Karpas-422 (cell line): ENCODE results near the gene SEC61A2. TPM values are rescaled to one million over a fixed set of nuclear protein-coding genes. Genes with fewer than 3 reads are reported as not detected.

Experiments
- DNase-seq: peaks from one replicate; pipeline ENCODE4 v3.0.0-alpha.2; 2015
- H2AFZ ChIP-seq: fragments of 200-600 bp; sonication (generic); 2 replicates; pipeline ENCODE4 v1.6.1; 2014; ENCODE audit warnings: antibody characterized with exemption, low read length, mixed read lengths
- H3K27ac ChIP-seq: fragments of 200-600 bp; sonication (generic); 2 replicates; pipeline ENCODE4 v1.5.1; 2014; ENCODE audit warnings: mild to moderate bottlenecking, low read length, moderate library complexity
- H3K27me3 ChIP-seq: fragments of 200-600 bp; sonication (generic); 2 replicates; pipeline ENCODE4 v1.6.1; 2014; ENCODE audit warnings: low read length, mixed read lengths
- H3K36me3 ChIP-seq: fragments of 200-600 bp; sonication (generic); 2 replicates; pipeline ENCODE4 v1.6.1; 2014; ENCODE audit warnings: low read length, mixed read lengths; ENCODE audit not compliant: insufficient read depth
- H3K4me1 ChIP-seq: fragments of 200-600 bp; sonication (generic); 2 replicates; pipeline ENCODE4 v1.6.1; 2014; ENCODE audit warnings: mild to moderate bottlenecking, low read length, mixed read lengths
- H3K4me2 ChIP-seq: fragments of 200-600 bp; sonication (generic); 2 replicates; pipeline ENCODE4 v1.6.1; 2014; ENCODE audit warnings: low read length, low read depth, mild to moderate bottlenecking; ENCODE audit not compliant: poor library complexity, severe bottlenecking
- H3K4me3 ChIP-seq: fragments of 200-600 bp; sonication (generic); 2 replicates; pipeline ENCODE4 v1.5.1; 2014; ENCODE audit warnings: mild to moderate bottlenecking, antibody characterized with exemption, low read length, mixed read lengths
- H3K79me2 ChIP-seq: fragments of 200-600 bp; sonication (generic); 2 replicates; pipeline ENCODE4 v1.6.1; 2014; ENCODE audit warnings: mild to moderate bottlenecking, low read length, mixed read lengths
- H3K9ac ChIP-seq: fragments of 200-600 bp; sonication (generic); 2 replicates; pipeline ENCODE4 v1.6.0; 2014; ENCODE audit warnings: low read length
- H3K9me2 ChIP-seq: fragments of 200-600 bp; sonication (generic), shearing (Covaris generic); replicated peaks from 2 replicates; pipeline ENCODE4 v1.6.0; 2014; ENCODE audit warnings: mild to moderate bottlenecking, low read length, moderate library complexity; ENCODE audit not compliant: insufficient read depth
- H3K9me3 ChIP-seq: fragments of 300-700, 200-600 bp; sonication (generic); 2 replicates; pipeline ENCODE4 v1.6.1; 2014; ENCODE audit warnings: low read length, mixed read lengths
- H4K20me1 ChIP-seq: fragments of 200-600 bp; sonication (generic); 2 replicates; pipeline ENCODE4 v1.6.1; 2014; ENCODE audit warnings: mild to moderate bottlenecking, antibody characterized with exemption, low read length, low read depth; ENCODE audit not compliant: insufficient read depth
- total RNA-seq: library from RNA; depleted of rRNA; stranded (reverse); fragments of >200 nt; shearing (Covaris generic); gene quantifications from 2 replicates; pipeline ENCODE4 v1.2.3, GENCODE V29; 2014; ENCODE audit warnings: low replicate concordance

SEC61A2 gene
- total RNA-seq, 1 experiment from 2014 or later: 17.7 TPM

- Histone ChIP-seq H3K9ac (no peak overlapping the region), H3K9me3 (no peaks in the 10 kb centered on the region), H3K36me3 (peaks cover 24% of the 10 kb centered on the region; the same call in 1 of the 2 replicates), H2AFZ (no peak overlapping the region), H3K79me2 (peaks cover 11% of the 10 kb centered on the region), H3K27ac (no peak overlapping the region), H3K9me2 (no peaks in the 10 kb centered on the region), H4K20me1 (no peaks in the 10 kb centered on the region), H3K4me1 (no peaks in the 10 kb centered on the region), H3K4me3 (no peak overlapping the region), H3K27me3 (no peaks in the 10 kb centered on the region), H3K4me2 (no peak overlapping the region)
- no peak for DNase-seq
Observed at GRCh38 chr10:12181065-12181775, 51.7 kb downstream of the SEC61A2 start.

GRCh38 chr10:12184165-12184564, 54.7 kb downstream of the SEC61A2 start:
- Histone ChIP-seq H3K27ac (no peak overlapping the region), H3K27me3 (no peaks in the 10 kb centered on the region), H2AFZ (no peak overlapping the region), H3K4me1 (no peaks in the 10 kb centered on the region), H3K4me2 (no peak overlapping the region), H3K4me3 (no peak overlapping the region), H3K9me3 (no peaks in the 10 kb centered on the region), H3K9ac (no peak overlapping the region), H3K9me2 (no peaks in the 10 kb centered on the region), H3K79me2 (peaks cover 35% of the 10 kb centered on the region), H4K20me1 (no peaks in the 10 kb centered on the region), H3K36me3 (peaks cover 24% of the 10 kb centered on the region; the same call in 1 of the 2 replicates)
- DNase-seq: no peak

GRCh38 chr10:12186323-12186722, 56.8 kb downstream of the SEC61A2 start:
- Histone ChIP-seq H3K9me2 (no peaks in the 10 kb centered on the region), H2AFZ (no peak overlapping the region), H3K9me3 (no peaks in the 10 kb centered on the region), H3K36me3 (peaks cover 24% of the 10 kb centered on the region; the same call in 1 of the 2 replicates), H3K27me3 (no peaks in the 10 kb centered on the region), H3K9ac (no peak overlapping the region), H3K27ac (no peak overlapping the region), H3K4me1 (no peaks in the 10 kb centered on the region), H3K4me3 (no peak overlapping the region), H4K20me1 (no peaks in the 10 kb centered on the region), H3K79me2 (peaks cover 55% of the 10 kb centered on the region), H3K4me2 (no peak overlapping the region)
- DNase-seq: no peak

GRCh38 chr10:12187321-12187905, 57.9 kb downstream of the SEC61A2 start:
- Histone ChIP-seq H3K4me3 (no peak overlapping the region), H3K9me3 (no peaks in the 10 kb centered on the region), H3K79me2 (peaks cover 66% of the 10 kb centered on the region), H3K9ac (no peak overlapping the region), H3K27me3 (no peaks in the 10 kb centered on the region), H3K9me2 (no peaks in the 10 kb centered on the region), H3K4me1 (no peaks in the 10 kb centered on the region), H2AFZ (no peak overlapping the region), H3K36me3 (peaks cover 24% of the 10 kb centered on the region; the same call in 1 of the 2 replicates), H3K27ac (no peak overlapping the region), H4K20me1 (no peaks in the 10 kb centered on the region), H3K4me2 (no peak overlapping the region)
- DNase-seq: no peak

- Histone ChIP-seq H3K4me2 (no peak overlapping the region), H3K27me3 (no peaks in the 10 kb centered on the region), H3K36me3 (peaks cover 26% of the 10 kb centered on the region; the same call in 1 of the 2 replicates), H2AFZ (no peak overlapping the region), H4K20me1 (peaks cover 7% of the 10 kb centered on the region; the same call in 1 of the 2 replicates), H3K4me3 (no peak overlapping the region), H3K9me3 (no peaks in the 10 kb centered on the region), H3K4me1 (peaks cover 8% of the 10 kb centered on the region), H3K27ac (no peak overlapping the region), H3K79me2 (peaks cover 78% of the 10 kb centered on the region), H3K9me2 (no peaks in the 10 kb centered on the region), H3K9ac (no peak overlapping the region)
- DNase-seq: no peak
Observed at GRCh38 chr10:12188656-12189055, 59.2 kb downstream of the SEC61A2 start.

GRCh38 chr10:12189426-12189825, 59.9 kb downstream of the SEC61A2 start:
- no peak overlapping the region for H3K27ac ChIP-seq
- H4K20me1 ChIP-seq: peaks cover 8% of the 10 kb centered on the region; the same call in 1 of the 2 replicates
- H3K4me2 ChIP-seq: no peak overlapping the region
- no peak overlapping the region for H3K9ac ChIP-seq
- no peak overlapping the region for H2AFZ ChIP-seq
- H3K27me3 ChIP-seq: no peaks in the 10 kb centered on the region
- DNase-seq: no peak
- H3K4me1 ChIP-seq: peaks cover 16% of the 10 kb centered on the region
- no peaks in the 10 kb centered on the region for H3K9me3 ChIP-seq
- H3K4me3 ChIP-seq: no peak overlapping the region
- H3K36me3 ChIP-seq: peaks cover 23% of the 10 kb centered on the region; the same call in 1 of the 2 replicates
- peaks cover 86% of the 10 kb centered on the region for H3K79me2 ChIP-seq
- no peaks in the 10 kb centered on the region for H3K9me2 ChIP-seq

GRCh38 chr10:12191715-12192114, 62.2 kb downstream of the SEC61A2 start:
- Histone ChIP-seq H2AFZ (no peak overlapping the region), H3K4me1 (peaks cover 16% of the 10 kb centered on the region), H3K27me3 (no peaks in the 10 kb centered on the region), H3K36me3 (peaks cover 7% of the 10 kb centered on the region; the same call in 1 of the 2 replicates), H3K9me3 (no peaks in the 10 kb centered on the region), H4K20me1 (peaks cover 8% of the 10 kb centered on the region; the same call in 1 of the 2 replicates), H3K79me2 (peaks cover 93% of the 10 kb centered on the region), H3K4me2 (no peak overlapping the region), H3K27ac (no peak overlapping the region), H3K4me3 (no peak overlapping the region), H3K9me2 (no peaks in the 10 kb centered on the region), H3K9ac (no peak overlapping the region)
- DNase-seq: no peak

- peaks cover 13% of the 10 kb centered on the region; the same call in 1 of the 2 replicates for H4K20me1 ChIP-seq
- H3K79me2 ChIP-seq: peaks cover 94% of the 10 kb centered on the region
- H3K4me1 ChIP-seq: peaks cover 29% of the 10 kb centered on the region
- H3K9ac ChIP-seq: no peak overlapping the region
- H3K27me3 ChIP-seq: no peaks in the 10 kb centered on the region
- no peak overlapping the region for H3K4me3 ChIP-seq
- no peaks in the 10 kb centered on the region for H3K9me3 ChIP-seq
- no peak overlapping the region for H3K27ac ChIP-seq
- no peak overlapping the region for H3K4me2 ChIP-seq
- no peak for DNase-seq
- H2AFZ ChIP-seq: no peak overlapping the region
- peaks cover 10% of the 10 kb centered on the region; the same call in 1 of the 2 replicates for H3K36me3 ChIP-seq
- H3K9me2 ChIP-seq: no peaks in the 10 kb centered on the region
Observed at GRCh38 chr10:12193193-12193592, 63.7 kb downstream of the SEC61A2 start.
